Small intestine (tissue), 7 donors: Measurements from ENCODE around the gene FAM9B. TPM values are rescaled to one million over a fixed set of nuclear protein-coding genes. Genes with fewer than 3 reads are reported as not detected.

ENCODE experiments used
- DNase-seq, 2 donors: peaks; one replicate each; pipeline versions ENCODE4 v3.0.0 to v3.0.0-alpha.2; 2013
- FAIRE-seq: peaks from 2 replicates; lab custom pipeline; 2012; peaks lifted over from hg19 to GRCh38; lab: Jason Lieb, UNC
- H3K27ac ChIP-seq, 3 donors: one replicate each; pipeline ENCODE4 v1.5.1; 2013; ENCODE audit warnings: low read length in 2 of 3, mild to moderate bottlenecking in 2 of 3, control low read depth in 1 of 3, inconsistent platforms in 1 of 3, low read depth in 1 of 3, moderate library complexity in 1 of 3
- H3K27me3 ChIP-seq, 3 donors: one replicate each; pipeline ENCODE4 v1.6.1; 2013; ENCODE audit warnings: low read length in 3 of 3, inconsistent platforms in 1 of 3; ENCODE audit not compliant: control insufficient read depth in 3 of 3, insufficient read depth in 3 of 3
- H3K36me3 ChIP-seq, 3 donors: one replicate each; pipeline ENCODE4 v1.6.1; 2013; ENCODE audit warnings: low read length in 3 of 3, inconsistent platforms in 1 of 3, low read depth in 1 of 3, mild to moderate bottlenecking in 1 of 3, moderate library complexity in 1 of 3; ENCODE audit not compliant: control insufficient read depth in 3 of 3, insufficient read depth in 2 of 3
- H3K4me1 ChIP-seq, 3 donors: one replicate each; pipeline ENCODE4 v1.6.1; 2013; ENCODE audit warnings: low read length in 2 of 3, inconsistent platforms in 1 of 3, low read depth in 1 of 3, mild to moderate bottlenecking in 1 of 3, moderate library complexity in 1 of 3; ENCODE audit not compliant: control insufficient read depth in 3 of 3, insufficient read depth in 2 of 3
- H3K4me3 ChIP-seq, 3 donors: one replicate each; pipeline ENCODE4 v1.5.1; 2013; ENCODE audit warnings: low read length in 3 of 3, control low read depth in 1 of 3, inconsistent platforms in 1 of 3, low read depth in 1 of 3, mild to moderate bottlenecking in 1 of 3, moderate library complexity in 1 of 3
- H3K9me3 ChIP-seq, 2 donors: one replicate each; pipeline ENCODE4 v1.6.1; 2013; ENCODE audit warnings: low read depth in 1 of 2, low read length in 1 of 2; ENCODE audit not compliant: control insufficient read depth in 2 of 2, insufficient read depth in 1 of 2
- WGBS, 3 donors: extraction: QIAGEN DNeasy Blood & Tissue Kit; methylation state at CpG; one replicate each; pipeline ENCODE4 v1.1.7; 2013; 5-methylcytosine and 5-hydroxymethylcytosine counted together
- polyA plus RNA-seq, 4 donors: library from polyadenylated mRNA; stranded (reverse) in 3 of 4; unstranded in 1 of 4; fragments of 200-250 nt in 3 of 4; fragments of 120-200 nt in 1 of 4; gene quantifications; one replicate each; pipeline versions ENCODE4 v1.2.1 to v1.2.3, GENCODE V29; 2013
- donor health status: healthy with polysubstance abuse.
- donor health status: control.
- donor health status: control.
- donor health status: Bipolar disorder and iron deficiency.
- donor health status: healthy.

FAM9B gene
- polyA plus RNA-seq, 4 donors: 0.04 TPM; not detected in 3

GRCh38 chrX:9052081-9052480 lies 18.2 kb upstream of the FAM9B start:
- WGBS, 3 donors: 81 to 92% (median 86%) methylated on average over 3 of the region's 3 CpGs
- Histone ChIP-seq H3K9me3 (no peaks in the 10 kb centered on the region), H3K4me1 (no peaks in the 10 kb centered on the region), H3K36me3 (no peaks in the 10 kb centered on the region), H3K4me3 (no peak overlapping the region), H3K27me3 (no peaks in the 10 kb centered on the region), H3K27ac (no peak overlapping the region)
- FAIRE-seq (no peak), DNase-seq (no peak)

- H3K27ac ChIP-seq: no peak overlapping the region
- DNase-seq (no peak), FAIRE-seq (no peak)
- 84 to 92% (median 91%) methylated on average over 3 of the region's 3 CpGs for WGBS, 3 donors
- H3K4me3 ChIP-seq: no peak overlapping the region
- H3K36me3 ChIP-seq: no peaks in the 10 kb centered on the region
- H3K4me1 ChIP-seq: no peaks in the 10 kb centered on the region
- no peaks in the 10 kb centered on the region for H3K27me3 ChIP-seq
- no peaks in the 10 kb centered on the region for H3K9me3 ChIP-seq
Observed at GRCh38 chrX:9050331-9050730, 16.4 kb upstream of the FAM9B start.

GRCh38 chrX:9048801-9049200 lies 14.9 kb upstream of the FAM9B start:
- FAIRE-seq (no peak), DNase-seq (no peak)
- no peak overlapping the region for H3K27ac ChIP-seq
- H3K36me3 ChIP-seq: no peaks in the 10 kb centered on the region
- H3K4me3 ChIP-seq: no peak overlapping the region
- H3K4me1 ChIP-seq: no peaks in the 10 kb centered on the region
- WGBS, 3 donors: 70 to 81% (median 79%) methylated on average over 1 of the region's 1 CpG
- H3K27me3 ChIP-seq: no peaks in the 10 kb centered on the region
- no peaks in the 10 kb centered on the region for H3K9me3 ChIP-seq

GRCh38 chrX:9038244-9038643 lies 4.3 kb upstream of the FAM9B start:
- FAIRE-seq (no peak), DNase-seq (no peak)
- H3K4me1 ChIP-seq: no peaks in the 10 kb centered on the region

GRCh38 chrX:9037296-9037695 lies 3.4 kb upstream of the FAM9B start:
- Histone ChIP-seq H3K27me3 (no peaks in the 10 kb centered on the region), H3K9me3 (no peaks in the 10 kb centered on the region), H3K36me3 (no peaks in the 10 kb centered on the region), H3K27ac (no peak overlapping the region), H3K4me1 (no peaks in the 10 kb centered on the region), H3K4me3 (no peak overlapping the region)
- FAIRE-seq (no peak), DNase-seq (no peak)
- 72 to 78% (median 76%) methylated on average over 4 of the region's 4 CpGs for WGBS, 3 donors

More at GRCh38 chrX:9038244-9038643, 4.3 kb upstream of the FAM9B start:
- no peaks in the 10 kb centered on the region for H3K9me3 ChIP-seq
- H3K4me3 ChIP-seq: no peak overlapping the region
- WGBS, 3 donors: 65 to 74% (median 67%) methylated on average over 4 of the region's 4 CpGs
- no peaks in the 10 kb centered on the region for H3K36me3 ChIP-seq
- no peaks in the 10 kb centered on the region for H3K27me3 ChIP-seq
- H3K27ac ChIP-seq: no peak overlapping the region

GRCh38 chrX:9033586-9033985 lies 341 bp downstream of the FAM9B start:
- DNase-seq: no peak

GRCh38 chrX:9033179-9033578 lies 748 bp downstream of the FAM9B start:
- 89 to 100% (median 94%) methylated on average over 2 to 17 of the region's 17 CpGs for WGBS, 3 donors

More at GRCh38 chrX:9033586-9033985, 341 bp downstream of the FAM9B start:
- Histone ChIP-seq H3K4me3 (no peak overlapping the region), H3K9me3 (no peaks in the 10 kb centered on the region), H3K4me1 (no peaks in the 10 kb centered on the region), H3K27ac (no peak overlapping the region), H3K27me3 (no peaks in the 10 kb centered on the region), H3K36me3 (no peaks in the 10 kb centered on the region)
- WGBS, 3 donors: 90 to 100% (median 95%) methylated on average over 3 to 17 of the region's 17 CpGs
- FAIRE-seq: no peak

GRCh38 chrX:9023293-9023692 lies 10.6 kb downstream of the FAM9B start:
- no peaks in the 10 kb centered on the region for H3K9me3 ChIP-seq
- H3K4me1 ChIP-seq: no peaks in the 10 kb centered on the region
- H3K27ac ChIP-seq: no peak overlapping the region
- H3K4me3 ChIP-seq: no peak overlapping the region
- no peak for DNase-seq
- no peaks in the 10 kb centered on the region for H3K36me3 ChIP-seq
- H3K27me3 ChIP-seq: no peaks in the 10 kb centered on the region
- 58 to 88% (median 77%) methylated on average over 2 of the region's 2 CpGs for WGBS, 3 donors
- no peak for FAIRE-seq

More at GRCh38 chrX:9033179-9033578, 748 bp downstream of the FAM9B start:
- Histone ChIP-seq H3K27ac (no peak overlapping the region), H3K4me1 (no peaks in the 10 kb centered on the region), H3K4me3 (no peak overlapping the region), H3K9me3 (no peaks in the 10 kb centered on the region), H3K27me3 (no peaks in the 10 kb centered on the region), H3K36me3 (no peaks in the 10 kb centered on the region)
- FAIRE-seq: no peak
- DNase-seq: no peak

- FAIRE-seq (no peak), DNase-seq (no peak)
- Histone ChIP-seq H3K27me3 (no peaks in the 10 kb centered on the region), H3K4me1 (no peaks in the 10 kb centered on the region), H3K9me3 (no peaks in the 10 kb centered on the region), H3K27ac (no peak overlapping the region), H3K36me3 (no peaks in the 10 kb centered on the region), H3K4me3 (no peak overlapping the region)
- 54 to 68% (median 67%) methylated on average over 2 of the region's 2 CpGs for WGBS, 3 donors
Observed at GRCh38 chrX:9019151-9019550, 14.8 kb downstream of the FAM9B start.
